HG02943 (cell line): ENCODE results near the gene BMPR1A.

Experiments used
- ATAC-seq: cut with Tn5 transposase; IDR thresholded peaks from one replicate; pipeline ENCODE4 v1.9.1; 2021; ENCODE audit warnings: mild to moderate bottlenecking, low read depth, moderate library complexity; ENCODE audit not compliant: unreplicated experiment

Gene BMPR1A

DNA sequence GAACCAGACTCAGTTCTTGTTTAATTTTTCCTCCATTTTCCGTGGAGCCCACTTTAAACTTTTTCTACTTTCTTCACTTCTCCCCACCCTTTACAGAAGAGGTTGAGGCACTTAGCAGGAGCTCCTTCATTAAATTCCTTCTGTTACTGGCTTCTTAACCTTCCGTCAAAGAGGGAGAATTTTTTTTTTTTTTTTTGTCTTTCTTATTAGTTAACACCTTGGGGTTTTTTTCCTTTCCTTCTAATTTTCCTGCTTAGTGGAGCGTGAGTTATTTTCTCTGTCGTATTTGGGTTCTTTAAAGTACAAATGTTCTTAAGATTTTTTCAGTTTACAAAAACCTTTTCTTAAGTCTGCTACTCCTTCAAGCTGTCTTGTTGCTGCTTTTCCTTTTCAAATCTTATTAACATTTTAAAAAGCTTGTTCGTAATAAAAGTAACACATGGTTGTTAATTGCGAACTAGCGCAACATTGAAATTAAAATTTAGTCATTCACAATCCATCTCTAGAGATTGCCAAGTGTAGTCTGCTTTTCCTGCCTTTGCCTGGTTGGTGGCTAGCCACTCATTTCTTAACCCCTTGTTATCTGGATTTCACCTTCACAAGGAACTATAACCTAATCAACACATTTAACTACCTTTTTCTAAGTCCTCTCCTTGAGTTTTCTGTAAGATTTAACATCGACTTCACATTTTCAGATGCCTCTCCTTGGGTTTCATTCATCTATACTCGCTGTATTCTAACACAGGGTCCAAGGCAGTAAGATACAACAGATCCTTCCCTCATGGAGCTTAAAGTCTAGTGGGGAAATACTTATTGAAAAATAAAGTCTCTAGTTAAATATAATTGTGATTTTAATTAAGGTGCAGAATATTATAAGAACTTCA is 2.0 kb downstream of the BMPR1A start:
- ATAC-seq: no peak

- no peak for ATAC-seq
Measured at GRCh38 chr10:86759073-86759672, 2.8 kb downstream of the BMPR1A start.

DNA sequence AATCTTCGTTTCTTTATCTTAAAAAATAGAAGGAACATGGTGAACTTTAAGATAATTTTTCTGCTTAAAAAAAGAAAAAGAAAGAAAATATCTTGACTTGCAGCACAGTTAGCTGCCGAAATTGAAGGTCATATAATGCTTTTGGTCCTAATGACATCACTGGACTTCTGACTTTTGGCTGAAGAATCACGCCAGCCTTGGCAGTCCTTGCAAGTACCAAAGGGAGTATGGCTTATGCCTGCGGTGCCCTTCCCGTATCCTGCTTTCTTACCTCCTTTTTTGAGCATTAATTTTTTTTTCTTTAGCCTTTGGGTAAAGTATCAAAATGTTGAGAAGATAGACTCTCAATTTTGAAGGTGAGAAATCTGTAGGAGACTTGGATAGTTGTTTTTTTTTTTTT is 7.0 kb downstream of the BMPR1A start:
- ATAC-seq: no peak

DNA sequence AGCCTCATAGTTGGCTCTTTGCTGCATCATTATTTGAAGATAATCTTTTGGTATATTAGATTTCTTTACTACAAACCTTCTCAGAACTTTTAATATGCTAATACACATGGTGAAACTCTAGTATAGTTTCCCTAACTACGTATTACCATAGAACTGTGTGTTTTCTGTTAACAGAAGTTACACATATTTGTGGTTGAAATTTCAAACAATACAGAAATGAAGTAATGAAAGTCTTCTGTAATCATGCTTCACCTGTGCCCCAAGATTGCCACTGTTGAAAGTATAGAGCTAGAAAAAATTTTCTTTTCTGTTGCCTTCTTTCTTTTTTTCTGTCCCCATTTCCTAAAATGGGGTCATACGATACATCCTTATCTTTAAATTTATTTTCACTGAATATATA is 9.1 kb downstream of the BMPR1A start:
- ATAC-seq: no peak

GRCh38 chr10:86768412-86769062 is 12.1 kb downstream of the BMPR1A start:
- no peak for ATAC-seq

- no peak for ATAC-seq
Measured at GRCh38 chr10:86769991-86770390, 13.6 kb downstream of the BMPR1A start.

- ATAC-seq: no peak
Measured at GRCh38 chr10:86770412-86770960, 14.1 kb downstream of the BMPR1A start.

GRCh38 chr10:86773498-86773897 is 17.1 kb downstream of the BMPR1A start:
- ATAC-seq: no peak

DNA sequence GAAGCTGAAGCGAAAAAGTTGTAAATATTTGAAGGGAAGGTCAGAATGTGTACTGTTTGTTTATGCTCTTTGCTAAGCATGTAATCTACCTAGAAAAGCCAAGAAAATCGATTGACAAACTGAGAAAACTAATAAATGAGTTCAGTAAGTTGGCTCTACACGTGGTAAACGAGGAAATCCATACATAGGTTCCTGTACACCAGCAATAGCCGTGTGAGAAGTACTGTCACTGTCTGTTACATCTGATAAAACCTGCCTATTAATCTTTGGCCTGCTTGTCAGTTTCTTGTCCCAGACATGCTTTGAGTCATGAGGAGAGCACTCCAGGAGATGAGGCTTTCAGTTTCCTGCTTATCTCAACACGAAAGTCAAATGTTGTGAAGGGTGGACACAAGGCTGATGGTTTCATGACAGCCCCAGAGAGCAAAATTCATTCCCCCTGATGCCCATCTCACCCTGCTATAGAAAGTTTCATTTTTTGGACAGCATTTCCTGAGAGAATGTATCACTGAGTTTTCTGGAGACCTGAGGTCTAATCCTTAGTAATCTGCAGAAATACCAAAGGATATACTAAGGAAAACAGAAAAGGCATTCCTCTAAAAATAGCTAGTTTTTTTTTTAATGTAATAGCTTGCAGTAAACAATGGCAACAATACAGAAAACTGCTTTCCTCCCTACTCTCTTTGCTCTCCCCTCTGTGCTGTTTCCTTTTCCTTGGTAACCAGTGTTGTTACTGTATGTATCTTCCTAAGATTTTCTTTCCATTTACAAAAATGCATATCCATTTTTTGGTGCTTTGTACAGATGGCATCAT is 18.8 kb downstream of the BMPR1A start:
- no peak for ATAC-seq

DNA sequence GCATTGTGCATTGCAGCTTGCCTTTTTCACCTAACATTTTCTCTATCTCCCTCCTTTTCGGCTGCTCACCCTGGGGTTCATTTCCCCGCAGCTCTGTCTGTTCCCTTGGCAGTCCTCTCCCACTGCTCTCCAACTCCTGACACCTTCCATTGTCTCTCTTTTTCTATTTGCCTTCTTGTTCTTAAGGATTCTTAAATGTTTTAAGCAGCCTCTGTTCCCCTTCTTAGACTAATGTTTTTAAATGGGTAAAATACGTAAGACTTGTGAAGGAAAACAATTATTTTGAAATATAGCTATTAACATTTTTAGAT is 19.4 kb downstream of the BMPR1A start:
- ATAC-seq: no peak

GRCh38 chr10:86779220-86780017 is 23.0 kb downstream of the BMPR1A start:
- no peak for ATAC-seq

DNA sequence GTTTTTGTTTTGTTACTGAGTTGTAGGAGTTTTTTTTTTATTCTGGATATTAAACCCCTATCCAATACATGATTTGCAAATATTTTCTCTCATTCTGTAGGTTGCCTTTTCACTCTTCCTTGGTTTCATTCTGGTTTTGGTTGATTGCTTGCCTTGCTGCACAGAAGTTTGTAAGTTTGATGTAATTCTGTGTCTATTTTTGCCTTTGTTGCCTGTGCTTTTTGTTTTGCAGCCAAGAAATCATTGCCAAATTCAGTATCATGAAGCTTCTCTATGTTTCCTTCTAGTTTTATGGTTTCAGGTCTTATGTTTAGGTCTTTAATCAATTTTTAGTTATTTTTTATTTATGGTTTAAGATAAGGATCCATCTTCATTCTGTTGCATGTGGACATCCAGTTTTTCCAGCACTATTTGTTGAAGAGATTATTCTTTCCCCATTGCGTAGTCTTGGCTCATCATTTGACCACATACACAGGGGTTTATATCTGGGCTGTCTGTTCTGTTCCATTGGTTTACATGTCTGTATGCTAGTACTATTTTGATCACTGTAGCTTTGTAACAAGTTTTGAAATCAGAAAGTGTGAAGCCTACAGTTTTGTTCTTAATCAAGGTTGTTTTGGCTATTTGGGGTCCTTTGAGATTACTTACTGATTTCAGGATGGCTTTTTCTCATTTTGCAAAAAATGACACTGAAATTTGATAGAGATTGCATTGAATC is 26.4 kb downstream of the BMPR1A start:
- no peak for ATAC-seq

GRCh38 chr10:86785037-86785436 is 28.6 kb downstream of the BMPR1A start:
- no peak for ATAC-seq

- no peak for ATAC-seq
Measured at GRCh38 chr10:86785968-86786367, 29.5 kb downstream of the BMPR1A start.

GRCh38 chr10:86786368-86786767 is 29.9 kb downstream of the BMPR1A start:
- no peak for ATAC-seq

GRCh38 chr10:86790394-86790793 is 34.0 kb downstream of the BMPR1A start:
- no peak for ATAC-seq

- no peak for ATAC-seq
Measured at GRCh38 chr10:86792461-86793167, 36.2 kb downstream of the BMPR1A start.

GRCh38 chr10:86793696-86794095 is 37.3 kb downstream of the BMPR1A start:
- ATAC-seq: no peak

- no peak for ATAC-seq
Measured at GRCh38 chr10:86795353-86795752, 38.9 kb downstream of the BMPR1A start.
